NCI-H146 (cell line): ENCODE measurements around the gene PPM1M.

Experiments used
- DNase-seq: peaks from one replicate; lab custom pipeline; 2025; lab: John Stamatoyannopoulos, UW

PPM1M gene

DNA sequence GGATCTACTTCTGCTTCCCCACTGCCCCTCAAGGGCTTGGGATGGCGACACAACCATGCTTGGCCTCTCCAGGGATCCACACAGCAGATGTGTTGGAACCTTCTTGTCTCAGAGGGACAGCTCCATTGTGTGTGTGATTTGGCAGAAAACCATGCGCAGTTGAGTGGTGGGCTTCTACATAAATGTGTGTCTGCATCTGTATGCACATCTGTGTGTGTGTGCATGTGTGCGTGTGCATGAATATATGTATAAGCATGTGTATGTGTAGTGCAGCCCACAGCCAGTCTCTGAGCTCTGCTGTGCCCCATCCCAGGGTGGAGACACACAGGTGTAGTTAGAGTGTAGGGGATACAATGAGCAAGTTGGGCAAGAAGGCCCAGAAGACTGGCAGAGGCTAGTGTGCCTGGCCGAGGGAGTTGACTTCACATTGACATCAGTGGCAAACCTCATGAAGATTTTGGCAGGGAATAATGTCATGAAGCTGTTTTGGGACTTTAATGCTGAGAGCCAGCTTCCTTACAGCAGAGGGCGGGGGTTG lies 50.2 kb downstream of the PPM1M start:
- no peak for DNase-seq

DNA sequence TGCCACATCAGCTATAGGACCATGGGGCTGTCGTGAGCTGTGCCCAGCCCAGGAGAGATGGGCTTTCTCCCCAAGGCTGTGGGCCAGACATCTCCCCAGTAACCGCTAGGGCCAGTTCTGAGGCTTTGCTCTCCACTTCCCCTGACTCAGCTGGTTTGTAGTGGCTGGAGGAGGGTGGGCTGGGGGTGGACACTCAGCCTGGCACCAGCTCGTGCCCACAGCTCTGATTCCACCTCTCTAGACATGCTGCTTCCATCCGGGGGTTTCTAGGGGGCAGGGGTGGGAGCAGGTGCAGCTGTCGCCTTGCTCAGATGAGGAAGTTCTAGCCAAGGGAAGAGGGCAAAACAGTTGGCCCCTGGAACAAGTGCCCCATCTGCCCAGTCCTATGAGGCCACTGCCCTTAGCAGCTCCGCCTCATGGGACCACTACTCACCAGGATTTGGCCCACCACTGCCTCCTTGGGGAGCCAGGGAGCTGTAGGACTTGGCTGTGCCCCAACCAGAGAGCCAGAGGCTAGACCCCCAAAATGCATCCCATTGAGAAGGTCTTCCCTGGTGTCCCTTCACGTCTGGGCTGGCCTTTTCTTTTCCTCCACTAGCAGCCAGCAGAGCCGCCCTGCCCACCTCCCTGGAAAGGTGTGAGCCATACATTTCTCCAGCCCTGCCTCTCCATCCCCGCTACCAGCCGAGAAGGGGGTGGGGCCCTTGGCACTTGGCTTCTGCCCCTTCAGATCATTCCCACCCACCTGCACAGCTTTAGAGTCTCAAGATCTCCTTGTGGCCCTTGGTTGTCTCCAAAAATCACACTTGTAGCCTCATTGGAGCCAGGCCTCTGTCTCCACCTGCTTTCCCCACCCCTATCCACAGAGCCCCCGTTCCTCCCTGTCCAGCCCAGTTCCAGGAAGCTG lies 51.9 kb downstream of the PPM1M start:
- DNase-seq, result no peak

DNA sequence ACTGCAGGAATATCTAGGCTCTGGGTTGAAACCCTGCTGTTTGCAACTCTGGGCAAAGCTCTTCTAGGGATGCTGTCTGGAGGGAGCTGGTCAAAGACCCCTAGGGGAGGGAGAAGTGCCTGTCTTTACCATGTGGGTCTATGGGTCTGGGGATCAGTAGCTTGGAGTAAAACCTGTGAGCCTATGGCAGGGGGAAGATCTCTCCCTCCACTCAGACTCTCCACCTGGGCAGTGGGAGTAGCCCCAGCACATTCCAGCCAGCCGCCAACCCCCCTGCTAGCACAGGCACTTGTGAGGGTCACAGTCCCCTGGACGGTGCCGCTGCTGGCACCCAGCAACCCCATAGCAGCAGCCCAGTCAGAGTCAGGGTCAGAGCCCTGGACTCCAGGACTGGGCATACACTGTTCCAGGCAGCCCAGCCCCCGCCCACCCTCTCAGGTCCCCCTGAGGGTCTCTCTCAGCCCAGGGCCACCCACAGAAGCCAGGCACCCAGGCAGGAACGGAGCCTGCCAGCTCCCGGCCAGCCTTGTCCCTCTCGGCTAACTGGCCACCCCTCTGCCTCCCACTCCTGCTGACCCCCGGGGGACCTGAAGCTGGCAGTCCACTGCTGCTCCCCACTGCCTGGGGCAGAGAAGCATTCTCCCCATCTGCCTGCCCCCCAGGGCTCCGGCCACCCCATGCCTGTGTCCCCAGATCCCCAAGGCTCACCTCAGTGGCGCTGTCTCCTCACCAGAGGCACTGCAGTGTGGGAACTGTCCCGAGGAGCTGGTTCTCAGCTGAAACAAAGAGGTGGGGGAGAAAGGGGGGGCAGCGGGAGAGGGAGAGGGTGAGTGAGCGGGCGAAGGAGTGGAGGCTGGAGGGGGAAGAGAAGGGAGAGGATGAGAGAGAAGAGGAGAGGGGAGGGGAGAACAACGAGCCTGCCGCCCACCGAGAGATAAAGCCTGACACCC lies 52.9 kb downstream of the PPM1M start:
- DNase-seq, result no peak

DNA sequence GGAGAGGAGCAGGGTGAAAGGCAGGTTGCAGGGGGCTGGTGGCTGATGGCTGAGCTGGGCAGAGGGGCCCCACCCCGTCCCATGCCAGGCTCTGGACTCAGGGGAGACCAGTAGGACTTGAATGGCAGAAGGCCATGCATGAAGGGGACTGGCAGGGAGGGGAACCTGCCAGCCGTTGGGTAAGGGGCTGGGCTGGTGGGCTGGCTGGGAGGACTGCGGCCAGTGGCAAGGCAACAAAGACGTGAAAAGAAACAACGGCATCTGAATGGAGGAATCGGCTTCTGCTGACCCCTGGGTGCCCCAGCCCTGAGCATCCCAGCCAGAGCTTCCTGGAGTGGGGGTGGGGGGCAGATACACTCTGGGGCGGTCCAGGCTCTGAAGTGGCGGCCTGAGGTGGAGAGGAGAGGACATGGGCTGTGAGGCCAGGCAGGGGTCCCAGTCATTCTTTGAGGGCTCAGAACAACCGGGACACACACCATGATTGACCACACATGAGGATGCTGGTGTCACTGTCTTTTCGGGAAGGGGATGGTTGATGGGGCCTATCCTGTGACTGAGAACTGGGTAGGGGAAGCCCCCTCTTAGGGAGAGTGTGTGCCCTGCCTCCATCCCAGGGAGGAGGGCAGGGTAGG lies 53.8 kb downstream of the PPM1M start:
- no peak for DNase-seq
